ENCODE results near the gene PHYHIPL. TPM values are rescaled to one million over a fixed set of nuclear protein-coding genes. Genes with fewer than 3 reads are reported as not detected.

PHYHIPL gene
- total RNA-seq, result 0.23 TPM in 1 of 2 replicates, not detected in the other

- TF ChIP-seq, protein P1, sequence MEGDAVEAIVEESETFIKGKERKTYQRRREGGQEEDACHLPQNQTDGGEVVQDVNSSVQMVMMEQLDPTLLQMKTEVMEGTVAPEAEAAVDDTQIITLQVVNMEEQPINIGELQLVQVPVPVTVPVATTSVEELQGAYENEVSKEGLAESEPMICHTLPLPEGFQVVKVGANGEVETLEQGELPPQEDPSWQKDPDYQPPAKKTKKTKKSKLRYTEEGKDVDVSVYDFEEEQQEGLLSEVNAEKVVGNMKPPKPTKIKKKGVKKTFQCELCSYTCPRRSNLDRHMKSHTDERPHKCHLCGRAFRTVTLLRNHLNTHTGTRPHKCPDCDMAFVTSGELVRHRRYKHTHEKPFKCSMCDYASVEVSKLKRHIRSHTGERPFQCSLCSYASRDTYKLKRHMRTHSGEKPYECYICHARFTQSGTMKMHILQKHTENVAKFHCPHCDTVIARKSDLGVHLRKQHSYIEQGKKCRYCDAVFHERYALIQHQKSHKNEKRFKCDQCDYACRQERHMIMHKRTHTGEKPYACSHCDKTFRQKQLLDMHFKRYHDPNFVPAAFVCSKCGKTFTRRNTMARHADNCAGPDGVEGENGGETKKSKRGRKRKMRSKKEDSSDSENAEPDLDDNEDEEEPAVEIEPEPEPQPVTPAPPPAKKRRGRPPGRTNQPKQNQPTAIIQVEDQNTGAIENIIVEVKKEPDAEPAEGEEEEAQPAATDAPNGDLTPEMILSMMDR (conservative IDR thresholded peaks at IDR 0.05; ENCODE audit: low read depth, low read length), result no peak
- no peak for DNase-seq (ENCODE audit: low read depth)
- peak within 1 kb of the TSS; percentile 62 for H3K4me3 ChIP-seq (ENCODE audit: low read depth, low read length)
Observed at GRCh38 chr10:59176241-59177030, at the start of gene PHYHIPL. Gene PHYHIPL, plus strand, starts transcription at chr10:59176643. Its CDS starts 211 bp downstream, at chr10:59176854.

DNA sequence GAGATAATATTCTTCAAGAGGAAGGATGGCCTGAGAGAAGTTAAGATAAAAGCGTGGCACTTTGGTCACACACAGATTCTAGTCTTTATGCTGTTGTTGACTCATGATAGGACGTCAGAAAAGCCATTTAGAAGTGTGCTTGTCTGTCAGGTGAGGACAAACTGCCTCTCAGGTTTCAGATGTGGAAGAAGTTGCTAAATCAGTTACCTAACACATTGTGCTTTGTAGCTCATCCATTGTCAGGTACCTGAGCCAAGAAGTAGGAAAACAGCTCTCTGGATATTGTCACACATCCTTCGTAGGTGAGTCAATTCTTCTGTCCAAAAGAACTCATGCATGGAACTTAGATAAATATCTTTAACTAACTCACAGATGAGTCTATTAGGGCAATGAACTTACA, 49.5 kb upstream of the PHYHIPL start:
- no peak overlapping the region for H3K4me3 ChIP-seq (ENCODE audit: low read depth, low read length)
- TF ChIP-seq, protein P1 (conservative IDR thresholded peaks at IDR 0.05; ENCODE audit: low read depth, low read length), result no peak
- DNase-seq (ENCODE audit: low read depth), result peak; percentile 78

DNA sequence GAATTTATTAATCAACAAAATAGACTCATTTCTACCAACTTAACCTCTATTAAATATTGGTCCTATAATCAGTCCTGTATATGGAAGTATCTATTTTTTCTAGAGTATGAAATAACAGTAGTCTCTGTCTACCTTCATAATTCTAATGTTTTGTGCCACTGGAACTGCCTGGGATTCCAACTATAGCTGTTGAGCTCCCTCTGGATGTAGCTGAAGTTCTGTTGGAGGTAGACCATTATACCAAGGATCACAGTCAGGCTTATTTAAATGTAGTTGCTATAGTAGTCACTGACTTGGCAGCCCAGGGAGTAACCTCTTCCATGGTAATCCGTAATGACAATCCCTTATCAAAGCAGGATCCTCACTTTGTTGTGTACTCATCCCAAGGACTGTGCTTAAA, 48.5 kb upstream of the PHYHIPL start:
- H3K4me3 ChIP-seq (ENCODE audit: low read depth, low read length), result no peak overlapping the region
- TF ChIP-seq, protein P1 (conservative IDR thresholded peaks at IDR 0.05; ENCODE audit: low read depth, low read length), result no peak

DNA sequence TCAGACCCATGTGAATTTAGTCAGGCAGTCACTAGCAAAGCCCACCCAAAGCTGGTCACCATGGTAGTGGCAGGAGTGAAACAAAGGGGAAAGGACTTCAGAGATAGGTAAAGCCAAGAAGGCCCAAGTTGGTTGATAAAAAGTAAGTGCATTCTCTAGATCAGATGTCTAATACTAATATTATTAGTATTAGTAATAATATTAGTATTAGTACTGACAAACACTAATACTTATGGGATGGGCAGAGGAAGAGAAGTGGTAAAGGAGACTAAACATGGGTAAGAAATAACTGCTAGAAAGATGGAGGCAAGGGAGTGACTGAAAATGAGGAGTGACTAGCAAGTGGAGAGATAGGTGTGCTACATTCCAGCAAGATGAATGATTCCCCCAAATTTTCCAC, 46.6 kb upstream of the PHYHIPL start:
- TF ChIP-seq, protein P1 (conservative IDR thresholded peaks at IDR 0.05; ENCODE audit: low read depth, low read length), result no peak
- H3K4me3 ChIP-seq (ENCODE audit: low read depth, low read length), result no peak overlapping the region
- no peak for DNase-seq (ENCODE audit: low read depth)

More for the DNA sequence above, 48.5 kb upstream of the PHYHIPL start:
- DNase-seq (ENCODE audit: low read depth), result no peak

- no peak for DNase-seq (ENCODE audit: low read depth)
- TF ChIP-seq, protein P1 (conservative IDR thresholded peaks at IDR 0.05; ENCODE audit: low read depth, low read length), result no peak
- H3K4me3 ChIP-seq (ENCODE audit: low read depth, low read length), result no peak overlapping the region
Observed at GRCh38 chr10:59131666-59132065, 44.8 kb upstream of the PHYHIPL start.

DNA sequence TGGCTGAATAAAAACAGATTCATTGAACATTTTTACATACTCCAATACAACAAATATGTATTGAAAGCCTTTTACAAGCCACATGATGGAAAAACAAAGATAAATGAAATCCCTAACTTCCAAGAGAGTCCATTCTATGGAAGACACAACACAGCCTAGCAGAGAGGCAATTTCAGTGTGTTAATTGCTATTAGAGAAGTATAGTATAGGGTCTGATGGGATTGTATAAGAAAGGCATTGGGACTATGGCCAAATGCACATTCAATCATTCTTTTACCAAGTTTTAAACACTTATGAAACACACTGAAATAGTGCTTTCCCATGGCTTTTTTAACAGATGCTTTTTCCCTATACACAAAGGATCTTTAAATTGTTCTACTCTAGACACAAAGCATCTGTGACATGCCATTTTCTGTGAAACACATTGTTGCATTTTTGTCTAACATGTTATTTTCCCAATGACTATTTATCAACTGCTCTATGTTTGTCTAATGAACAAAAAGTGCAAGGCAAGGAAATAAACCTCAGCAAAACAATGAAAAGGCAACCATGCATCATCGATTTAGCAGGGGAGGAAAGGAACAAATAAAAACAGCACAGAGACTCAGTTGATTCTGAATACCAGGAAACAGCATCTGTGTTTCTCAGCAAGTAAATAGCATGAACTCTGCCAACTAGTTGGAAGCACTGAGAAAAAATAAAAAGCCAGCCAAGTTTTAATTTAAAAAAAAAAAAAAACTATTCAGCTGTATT, 42.4 kb upstream of the PHYHIPL start:
- no peak overlapping the region for H3K4me3 ChIP-seq (ENCODE audit: low read depth, low read length)
- DNase-seq (ENCODE audit: low read depth), result no peak
- TF ChIP-seq, protein P1 (conservative IDR thresholded peaks at IDR 0.05; ENCODE audit: low read depth, low read length), result no peak

Data from epithelial cell of proximal tubule (primary cell).